ENCODE data around the gene GALC.
A peak's percentile ranks its signal among the peaks of the same experiment; 100 is the strongest.

Gene GALC

DNA sequence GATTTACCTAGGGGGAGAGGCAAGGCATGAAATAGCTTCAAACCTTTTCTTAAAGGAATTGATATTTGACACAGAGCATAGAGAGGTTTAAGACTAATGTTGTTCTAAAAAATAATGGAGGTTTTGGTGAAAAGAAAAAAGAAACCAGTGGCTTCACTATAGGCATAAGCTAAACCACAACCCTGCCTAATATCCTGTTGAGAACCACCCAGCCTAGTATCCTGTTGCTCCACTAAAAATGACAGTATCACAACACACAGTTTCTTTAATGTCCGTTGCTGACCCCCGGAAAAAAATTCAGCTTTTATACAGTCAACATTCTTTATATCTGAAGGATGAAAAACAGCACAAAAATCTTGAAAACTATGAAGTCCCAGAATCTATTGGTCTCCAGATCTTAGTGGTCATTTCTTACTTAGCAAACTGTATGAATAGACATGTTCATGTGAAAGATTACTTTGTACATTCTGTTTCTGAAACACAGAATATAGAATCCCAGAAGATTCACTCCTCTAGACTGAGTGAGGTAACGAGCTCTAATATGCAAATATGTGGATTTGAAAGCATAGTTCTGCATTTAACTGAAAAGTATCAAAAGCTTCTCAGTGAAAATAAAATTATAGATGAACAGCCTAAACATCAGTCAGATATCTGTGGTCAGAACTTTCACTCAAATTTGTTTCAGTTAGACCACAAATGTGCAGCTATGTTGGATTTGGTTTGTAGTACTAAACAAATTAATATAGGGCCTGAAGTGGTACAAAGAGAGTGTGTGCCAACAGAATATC lies 40.5 kb downstream of the GALC start:
- DNase-seq, result no peak

DNA sequence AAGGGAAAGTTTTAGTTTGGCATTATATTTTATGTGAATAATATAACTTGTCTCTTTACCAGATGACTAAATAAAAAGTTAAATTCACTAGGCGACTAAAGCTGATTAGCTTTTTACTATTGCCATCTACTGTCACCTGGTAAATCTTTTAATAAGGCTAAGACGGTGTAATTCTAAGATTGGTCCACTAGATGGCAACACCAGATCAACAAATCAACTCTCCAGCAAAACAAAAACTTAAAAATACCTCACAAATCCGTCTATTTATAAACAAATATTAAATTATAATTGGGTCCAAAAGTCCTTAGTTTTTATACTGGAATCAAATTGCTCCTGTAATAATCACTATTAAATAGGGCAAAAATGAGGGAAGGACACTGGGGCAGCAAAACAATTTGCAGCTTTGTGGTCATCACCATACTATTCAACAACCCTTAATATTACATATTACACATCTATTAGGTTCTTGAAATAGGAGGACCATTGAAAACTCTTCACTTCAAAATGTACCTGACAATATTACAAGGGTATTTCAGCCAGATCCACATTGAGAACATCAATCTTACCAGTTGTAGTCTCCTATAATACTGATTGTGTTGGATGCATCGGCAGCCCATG lies 47.9 kb downstream of the GALC start:
- DNase-seq, result no peak

DNA sequence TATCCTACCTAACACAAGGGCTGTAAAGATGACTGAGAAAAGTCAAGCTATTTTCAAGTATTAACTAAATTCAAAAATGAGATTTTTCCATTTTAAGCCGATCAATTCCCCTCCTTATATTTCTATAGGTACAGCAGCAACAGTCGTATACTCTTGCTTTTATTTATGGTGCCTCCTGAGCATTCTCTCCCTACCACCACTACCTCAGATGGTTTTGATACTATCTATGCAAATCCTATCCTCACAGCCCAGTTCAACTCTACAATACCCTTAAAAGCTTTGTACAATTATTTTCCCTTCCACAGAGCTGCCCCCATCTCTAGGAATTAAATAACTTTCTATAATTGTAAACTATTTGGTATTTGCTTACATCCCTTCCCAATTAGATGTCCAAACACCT lies 52.1 kb downstream of the GALC start:
- no peak for DNase-seq

DNA sequence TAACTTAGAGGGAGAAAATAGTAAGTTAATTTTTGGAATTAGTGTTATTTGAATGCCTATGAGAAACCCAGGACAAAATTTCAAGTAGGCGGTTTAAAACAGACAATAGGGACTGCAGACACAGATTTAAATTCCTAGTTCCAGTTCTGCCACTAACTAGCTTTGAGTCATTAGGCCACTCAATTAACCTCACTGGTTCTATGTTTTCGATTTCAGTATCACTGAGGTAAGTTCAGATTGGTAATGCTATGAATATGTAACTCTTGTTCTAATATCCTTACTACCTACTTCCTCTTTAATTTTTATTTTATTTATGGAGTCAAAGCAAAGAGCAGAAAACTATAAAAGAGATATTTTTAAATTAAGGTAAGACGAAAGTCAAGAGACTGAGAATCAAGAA lies 52.6 kb downstream of the GALC start:
- no peak for DNase-seq

DNA sequence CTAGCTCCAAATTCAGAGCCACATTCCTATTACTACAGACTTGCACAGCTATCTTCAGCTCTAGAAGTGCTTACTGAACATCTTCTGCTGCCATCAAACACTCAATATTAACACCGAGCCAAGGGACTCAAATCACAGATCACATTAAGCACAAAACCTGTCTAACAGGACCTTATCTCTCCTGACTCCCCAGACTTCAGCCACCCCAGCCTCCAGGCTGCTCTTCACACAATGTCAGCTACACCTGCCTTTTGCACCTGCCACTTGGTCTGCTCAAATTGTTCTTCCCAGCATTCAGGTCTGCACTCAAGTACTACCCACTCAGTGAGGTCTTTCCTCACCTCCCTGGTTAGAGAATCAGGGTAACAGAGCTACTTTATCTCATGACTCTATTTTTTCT lies 57.1 kb downstream of the GALC start:
- DNase-seq, result no peak

DNA sequence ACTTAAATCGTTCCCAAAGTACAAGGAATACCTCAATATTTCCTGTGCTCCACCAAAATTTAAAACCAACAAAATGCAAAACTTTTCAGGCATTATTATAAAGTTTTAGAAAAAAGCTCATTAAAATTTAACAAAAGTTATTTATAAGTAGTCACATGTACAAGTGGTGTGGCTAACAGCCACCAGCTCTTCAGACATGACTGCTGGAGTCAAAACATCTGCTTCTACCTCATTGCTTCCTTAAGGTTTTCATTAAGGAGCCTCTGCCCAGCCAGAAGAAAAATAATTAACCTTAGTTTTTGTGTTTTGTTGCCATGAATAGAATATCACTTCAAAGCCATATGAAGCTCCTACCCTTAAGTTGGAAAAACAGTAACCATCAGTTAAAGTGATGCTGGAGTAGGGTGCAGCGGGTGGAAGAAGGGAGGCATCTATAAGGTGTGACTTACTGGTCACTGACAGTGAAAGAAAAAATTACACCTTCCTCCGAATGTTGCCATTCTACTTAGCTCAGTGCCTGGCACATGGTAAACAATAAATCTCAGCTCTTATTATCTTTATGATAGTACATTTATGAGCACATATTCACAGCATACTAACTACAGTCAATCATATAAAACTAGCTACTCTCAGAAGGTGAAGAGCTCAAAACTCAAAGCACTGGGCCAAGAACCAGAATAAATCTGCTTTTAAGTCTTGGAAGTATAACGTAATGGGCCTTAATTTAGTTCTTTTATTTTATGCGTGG lies 57.7 kb downstream of the GALC start:
- DNase-seq, result no peak

DNA sequence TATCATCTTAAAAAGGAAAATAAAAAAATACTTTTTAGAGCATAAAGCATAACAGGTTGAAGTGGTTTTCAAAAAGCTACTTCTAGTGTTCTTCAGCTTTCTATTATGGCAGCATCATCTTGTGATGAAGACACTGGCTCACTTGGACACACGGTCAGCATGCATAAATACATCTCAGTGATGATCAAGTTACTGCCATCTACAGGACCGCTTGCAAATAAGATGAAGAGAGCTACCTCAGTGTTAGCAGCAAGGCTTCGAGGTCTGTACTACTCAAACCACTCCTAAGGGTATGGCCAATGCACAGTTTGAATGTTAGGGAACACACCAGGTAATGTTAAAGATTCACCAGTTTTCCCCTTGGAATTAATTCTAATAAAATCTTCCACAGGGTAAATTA lies 58.8 kb downstream of the GALC start:
- no peak for DNase-seq

DNA sequence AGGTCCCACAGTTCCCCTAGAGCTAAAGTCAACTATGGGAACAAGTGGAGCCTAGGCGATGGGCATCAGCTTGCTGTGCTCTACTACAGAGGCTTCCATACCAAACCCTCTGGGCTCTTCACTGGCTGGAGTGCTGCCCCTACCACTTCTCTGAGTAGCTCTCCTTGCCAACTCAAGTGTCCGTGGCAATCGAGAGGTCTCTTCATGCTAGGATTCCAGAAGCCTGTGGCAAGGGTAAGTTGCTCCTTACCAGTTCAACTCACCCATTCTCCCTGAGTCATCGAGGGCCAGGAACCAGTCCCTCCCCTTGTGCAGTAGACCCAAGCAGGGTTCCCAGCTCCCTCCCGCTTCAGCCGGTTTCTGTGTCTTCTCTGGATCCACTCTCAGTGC lies 76.1 kb downstream of the GALC start:
- no peak for DNase-seq

DNA sequence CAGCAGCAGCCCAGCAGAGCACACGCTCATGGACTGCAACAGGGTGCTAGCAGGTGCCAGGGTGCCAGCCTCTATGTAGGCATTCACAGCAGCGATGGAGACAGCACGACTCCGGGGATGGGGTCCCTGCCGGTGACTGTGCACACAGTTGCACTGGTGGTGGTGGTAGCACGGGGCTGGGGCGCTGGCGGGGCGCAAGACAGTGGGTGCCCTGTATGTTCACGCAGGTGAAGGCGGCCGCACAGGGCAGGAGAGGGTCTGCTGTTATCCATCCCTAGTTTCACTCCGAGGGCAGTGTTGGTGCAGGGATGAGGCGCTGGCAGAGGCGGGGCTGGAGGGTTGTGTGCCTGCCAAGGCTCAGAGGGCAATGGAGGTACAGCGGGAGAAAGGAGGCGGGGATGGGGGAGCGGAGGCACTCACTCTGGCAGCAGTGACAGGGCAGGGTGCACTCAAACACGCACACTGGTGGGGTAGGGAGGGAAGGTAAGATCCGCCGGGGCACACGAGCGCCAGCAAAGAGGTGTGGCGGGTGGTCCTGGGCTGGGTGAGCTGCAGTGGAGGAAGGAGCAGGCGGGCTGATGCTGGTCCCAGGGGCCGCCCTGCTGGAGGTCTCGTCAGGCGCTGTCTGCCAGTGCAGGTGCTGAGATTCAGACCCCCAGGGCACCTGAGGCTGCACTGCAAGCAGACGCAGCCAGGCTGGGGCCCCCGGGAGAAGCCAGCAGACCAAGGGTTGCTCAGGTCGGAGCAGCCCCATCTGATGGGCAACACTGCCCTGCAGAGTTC lies 76.7 kb downstream of the GALC start:
- DNase-seq, result no peak

DNA sequence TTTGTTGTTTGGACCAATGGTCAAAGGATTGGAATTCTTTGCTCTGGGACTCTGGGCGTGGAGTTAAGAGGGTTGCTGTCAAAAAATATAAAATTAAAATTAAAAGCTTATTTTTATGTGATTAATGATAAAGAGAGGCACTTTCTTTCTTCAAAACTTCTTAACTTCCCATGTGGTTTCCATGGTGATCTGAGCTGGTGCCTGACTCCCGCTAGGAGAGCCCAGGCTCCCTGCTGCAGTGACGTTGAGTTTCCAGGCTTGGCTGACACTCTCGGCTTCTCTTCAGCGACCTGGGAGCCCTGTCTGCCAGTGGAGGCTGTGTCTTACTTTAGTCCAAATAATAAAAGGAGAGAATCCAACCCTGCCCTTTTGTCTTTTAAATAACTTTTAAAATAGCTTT lies 84.4 kb downstream of the GALC start:
- no peak for DNase-seq

DNA sequence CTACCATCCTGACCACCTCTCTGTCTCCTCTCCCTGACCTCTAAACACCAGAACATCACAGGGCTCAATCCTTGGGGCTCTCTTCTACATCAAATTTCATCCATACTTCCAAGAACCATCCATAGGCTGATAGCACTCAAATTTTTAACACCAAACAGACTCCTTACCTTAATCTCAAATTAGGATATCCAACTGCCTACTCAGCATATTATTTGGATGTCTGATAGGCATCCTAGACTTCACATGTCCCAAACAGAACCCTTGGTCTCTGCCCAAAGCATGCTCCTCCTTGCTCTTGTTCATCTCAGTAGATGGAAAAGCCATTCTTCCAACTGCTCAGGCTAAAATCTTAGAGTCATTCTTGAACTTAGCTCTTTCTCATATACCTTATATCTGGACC lies 91.3 kb downstream of the GALC start:
- DNase-seq, result no peak

DNA sequence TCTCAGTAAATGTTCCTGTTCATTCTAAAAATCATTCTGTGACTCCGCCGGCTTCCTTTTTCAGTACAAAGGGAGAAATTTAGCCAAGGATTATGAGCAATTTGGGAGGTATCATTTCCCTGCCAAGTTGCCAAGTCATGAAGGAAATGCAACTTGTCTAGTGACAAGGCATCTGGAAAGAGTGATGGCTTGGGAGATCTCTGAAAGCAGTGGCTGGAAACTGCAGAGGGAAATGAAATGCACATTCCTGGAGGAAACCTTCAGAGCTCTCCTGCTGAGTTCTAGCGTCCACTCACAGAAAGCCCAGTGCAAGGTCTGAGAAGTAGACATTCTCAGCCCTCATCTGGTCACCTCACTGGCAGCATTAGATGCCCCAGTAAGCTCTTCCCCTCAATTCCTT lies 91.7 kb downstream of the GALC start:
- DNase-seq, result no peak

DNA sequence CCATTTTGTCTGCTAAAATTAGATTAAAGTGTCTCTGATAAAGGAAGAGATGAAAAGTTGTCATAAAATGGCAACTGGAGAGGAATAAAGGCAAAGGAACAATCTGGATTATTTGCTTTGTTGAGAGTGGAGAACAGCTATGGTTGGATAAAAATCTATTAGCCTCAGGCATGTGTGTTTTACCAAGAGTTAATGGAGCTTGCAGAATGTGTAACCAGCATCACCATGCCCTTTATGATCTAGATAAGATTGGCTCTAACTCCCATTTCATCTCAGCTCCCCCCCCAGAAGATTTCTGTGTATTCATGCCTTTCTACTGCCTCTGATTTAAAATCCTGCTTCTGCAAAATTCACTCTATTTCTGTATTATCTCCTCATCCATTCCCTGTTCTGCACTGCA lies 93.8 kb downstream of the GALC start:
- no peak for DNase-seq

DNA sequence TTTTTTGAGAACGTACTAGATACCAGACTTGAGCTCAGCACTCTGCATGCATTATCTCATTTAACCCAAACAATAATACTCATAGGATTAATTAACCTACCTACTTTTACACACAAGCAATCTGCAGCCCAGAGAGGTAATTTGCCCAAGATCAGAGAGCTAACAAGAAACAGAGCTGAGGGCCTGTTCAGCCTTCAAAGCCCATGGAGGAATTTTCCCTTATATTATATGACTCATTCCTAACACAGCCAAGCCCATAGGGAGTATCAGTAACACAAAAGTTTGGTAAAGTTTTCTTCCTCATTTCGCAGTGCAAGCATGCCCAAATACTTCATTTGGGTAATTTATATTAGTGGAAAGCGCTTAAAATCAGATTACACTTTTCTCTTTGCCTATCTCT lies 94.7 kb downstream of the GALC start:
- no peak for DNase-seq

DNA sequence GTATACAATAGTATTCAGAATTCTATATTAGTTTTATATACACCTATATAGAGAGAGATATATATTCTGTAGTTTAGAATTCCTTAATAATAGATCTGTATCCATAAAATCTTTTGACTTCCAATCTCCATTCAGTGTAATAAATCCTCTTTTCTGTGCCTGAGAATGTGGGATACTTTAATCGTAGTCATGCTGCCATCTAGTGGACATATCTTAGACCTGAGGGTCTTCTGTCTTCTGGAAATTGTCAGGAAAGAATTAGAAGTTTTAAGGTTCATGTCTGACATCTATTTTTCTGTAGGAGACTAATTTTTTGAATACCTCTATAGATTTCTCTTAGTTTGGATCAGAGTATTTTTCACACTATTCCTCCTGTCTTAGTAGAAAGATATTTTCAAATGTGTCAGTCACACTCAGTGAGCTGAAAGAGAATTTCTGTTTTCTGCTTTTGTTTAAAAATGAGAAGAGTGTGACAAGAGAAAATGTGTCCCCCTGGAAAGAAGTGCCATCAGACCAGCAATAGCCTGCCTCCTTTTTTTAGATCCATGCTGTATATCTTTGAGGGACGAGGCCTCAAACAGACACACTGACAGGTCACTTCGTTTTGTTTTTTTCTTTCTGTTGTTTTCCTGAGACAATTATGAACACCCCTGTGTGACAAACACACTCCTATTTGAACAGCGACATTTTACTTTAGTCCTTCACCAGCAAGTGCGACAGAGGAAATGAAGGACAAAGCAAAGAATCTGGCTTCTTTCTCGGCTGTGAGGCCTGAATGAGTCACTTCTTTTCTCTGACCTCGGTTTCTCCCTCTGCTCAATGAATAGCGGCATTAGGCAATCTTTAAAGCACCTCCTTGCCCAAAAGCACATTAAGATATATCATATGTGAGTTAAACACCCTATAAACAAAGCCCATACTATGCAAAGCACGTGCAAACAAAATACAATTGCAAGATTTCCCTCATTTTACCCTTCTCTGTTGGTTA lies 96.3 kb downstream of the GALC start:
- peak; percentile 11 for DNase-seq

DNA sequence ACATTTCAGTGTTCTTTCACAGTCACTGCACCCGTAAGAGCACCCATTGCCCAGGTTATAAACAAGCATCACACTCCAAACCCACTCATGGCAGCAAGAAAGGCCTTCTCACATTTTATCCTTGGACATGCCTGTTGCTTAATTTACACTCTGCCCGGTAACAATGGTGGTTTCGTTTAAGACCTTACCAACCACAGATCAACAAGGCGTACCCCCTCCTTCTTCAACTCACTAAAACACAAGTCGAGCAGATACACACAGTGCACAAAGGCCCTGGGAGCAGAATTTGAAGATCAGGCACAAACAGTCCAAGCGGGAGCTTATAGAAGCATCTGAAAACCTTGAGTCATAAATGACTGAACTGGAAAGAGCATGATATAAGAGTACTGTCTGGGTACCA lies 98.1 kb downstream of the GALC start:
- DNase-seq, result no peak

DNA sequence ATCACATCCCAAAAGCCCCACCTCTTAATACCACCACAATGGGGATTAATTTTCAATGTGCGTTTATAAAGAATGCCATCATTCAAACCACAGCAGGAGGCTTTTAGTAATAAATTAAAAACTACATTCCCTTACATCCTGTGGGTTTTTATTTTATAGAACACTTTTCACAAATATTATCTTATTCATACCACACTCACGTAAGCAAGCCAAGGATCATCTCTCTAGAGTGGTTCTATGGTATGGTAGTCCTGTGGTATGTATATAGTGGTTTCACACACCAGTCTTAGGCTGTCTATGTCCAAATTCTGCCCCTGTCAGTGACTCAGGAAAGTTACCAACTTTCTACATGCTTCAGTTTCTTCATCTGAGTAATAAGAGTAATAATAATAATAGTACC lies 100.2 kb downstream of the GALC start:
- DNase-seq, result no peak

DNA sequence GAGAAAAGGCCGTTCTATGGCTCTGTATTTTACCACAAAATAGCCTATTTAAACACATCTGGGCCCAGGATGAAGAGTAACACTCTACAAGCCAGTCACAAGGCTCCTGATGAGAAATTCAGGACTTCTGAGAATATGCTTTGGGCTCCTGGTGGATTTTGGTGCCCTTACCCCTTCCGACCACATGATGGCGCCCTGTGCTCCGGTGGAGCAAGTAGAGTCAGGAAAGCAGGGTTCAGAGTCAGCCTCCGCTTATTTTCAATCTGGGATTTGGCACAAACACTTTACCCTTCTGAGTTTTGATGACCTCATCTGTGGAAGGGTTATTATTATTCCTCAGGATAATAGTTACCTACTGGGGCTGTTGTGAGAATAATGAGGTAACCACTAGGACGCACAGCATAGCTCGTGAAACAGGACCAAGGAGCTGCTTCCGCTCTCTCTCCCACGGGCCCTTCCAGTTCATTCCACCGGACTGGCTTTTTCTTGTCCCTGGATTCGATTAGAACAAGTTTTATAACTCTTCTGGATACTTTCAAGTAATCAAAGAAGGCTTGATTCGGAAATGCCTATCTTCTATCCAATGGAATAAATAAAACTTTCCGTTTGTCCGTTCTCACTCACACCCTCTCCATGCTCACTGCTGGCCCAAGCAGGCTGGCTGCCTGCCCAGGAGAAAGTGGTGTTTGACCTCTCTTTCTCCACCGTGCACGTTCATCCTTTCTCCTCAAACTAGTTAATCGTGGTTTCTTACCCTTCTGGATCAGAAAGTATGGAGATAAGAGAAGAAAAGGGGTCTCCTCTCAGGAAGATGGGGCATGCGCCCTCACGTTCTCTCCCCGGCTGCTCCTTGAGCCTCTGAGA lies 104.6 kb downstream of the GALC start:
- no peak for DNase-seq

DNA sequence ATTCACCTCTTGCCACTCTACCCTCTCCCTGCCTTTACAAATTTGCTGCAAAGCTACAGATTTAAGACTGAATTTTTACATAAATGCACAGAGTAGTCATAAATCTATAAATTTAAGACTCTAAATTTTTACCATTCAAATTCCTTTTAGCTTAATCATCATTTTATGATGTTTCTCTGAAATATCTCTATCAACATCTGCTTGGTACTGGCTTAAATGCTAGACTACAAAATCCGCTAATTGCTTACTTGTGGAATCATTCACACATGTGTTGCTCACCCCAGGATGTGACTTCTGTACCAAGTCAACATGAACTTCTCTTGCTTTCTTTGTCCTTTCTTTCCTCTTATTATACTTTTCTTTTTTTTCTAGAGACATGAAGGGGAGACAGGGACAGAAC lies 109.2 kb downstream of the GALC start:
- DNase-seq, result no peak
